Measurements from ENCODE around the gene AGT. TPM values are rescaled to one million over a fixed set of nuclear protein-coding genes. Genes with fewer than 3 reads are reported as not detected.
A peak's percentile ranks its signal among the peaks of the same experiment; 100 is the strongest.

The AGT gene
- total and polyA plus RNA-seq, 8 donors = 1.1 to 23.4 (median 8.6) TPM

DNA sequence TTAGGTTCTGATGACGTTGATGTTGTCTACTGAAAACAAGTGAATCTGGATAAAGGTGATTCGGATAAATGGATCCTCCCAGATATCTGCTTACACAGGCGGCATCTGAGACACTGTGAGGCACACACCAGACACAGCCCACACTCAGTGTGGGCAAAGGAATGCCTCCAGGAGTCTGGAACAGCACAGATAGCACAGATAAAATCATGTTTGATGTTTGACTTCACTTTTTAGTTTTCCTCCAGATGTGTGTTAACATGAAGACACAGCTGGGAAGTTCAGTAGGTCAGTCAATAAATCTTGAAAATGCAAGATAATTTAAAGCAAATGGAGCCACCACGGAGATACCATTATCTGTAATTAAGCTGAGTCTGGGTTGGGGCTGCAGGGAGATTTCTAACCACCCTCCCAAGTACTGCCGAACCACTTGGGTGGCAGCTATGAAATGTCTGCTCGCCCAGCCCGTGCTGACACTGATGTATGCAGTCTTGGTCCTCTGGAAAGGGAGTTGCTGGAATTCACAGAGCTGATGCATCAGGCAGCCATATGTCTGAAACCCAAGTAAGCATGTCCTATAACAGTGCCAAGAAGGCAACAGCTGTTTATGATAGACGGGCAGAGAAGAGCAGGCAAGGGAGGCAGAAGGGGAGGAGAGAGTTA lies 44.9 kb upstream of the AGT start:
- 69% methylated on average over 8 of the region's 8 CpGs for WGBS, 2 donors
- no peak overlapping the region for H3K27ac ChIP-seq
- no peaks in the 10 kb centered on the region for H3K4me1 ChIP-seq
- H3K4me3 ChIP-seq = no peak overlapping the region
- ATAC-seq = no peak
- H3K27me3 ChIP-seq = no peaks in the 10 kb centered on the region
- no peak for DNase-seq
- H3K36me3 ChIP-seq = no peaks in the 10 kb centered on the region
- intact Hi-C loops (cut with DNase I) = no loop called here
- no peaks in the 10 kb centered on the region for H3K9me3 ChIP-seq
- no peak for FAIRE-seq
- TF ChIP-seq, protein P1, sequence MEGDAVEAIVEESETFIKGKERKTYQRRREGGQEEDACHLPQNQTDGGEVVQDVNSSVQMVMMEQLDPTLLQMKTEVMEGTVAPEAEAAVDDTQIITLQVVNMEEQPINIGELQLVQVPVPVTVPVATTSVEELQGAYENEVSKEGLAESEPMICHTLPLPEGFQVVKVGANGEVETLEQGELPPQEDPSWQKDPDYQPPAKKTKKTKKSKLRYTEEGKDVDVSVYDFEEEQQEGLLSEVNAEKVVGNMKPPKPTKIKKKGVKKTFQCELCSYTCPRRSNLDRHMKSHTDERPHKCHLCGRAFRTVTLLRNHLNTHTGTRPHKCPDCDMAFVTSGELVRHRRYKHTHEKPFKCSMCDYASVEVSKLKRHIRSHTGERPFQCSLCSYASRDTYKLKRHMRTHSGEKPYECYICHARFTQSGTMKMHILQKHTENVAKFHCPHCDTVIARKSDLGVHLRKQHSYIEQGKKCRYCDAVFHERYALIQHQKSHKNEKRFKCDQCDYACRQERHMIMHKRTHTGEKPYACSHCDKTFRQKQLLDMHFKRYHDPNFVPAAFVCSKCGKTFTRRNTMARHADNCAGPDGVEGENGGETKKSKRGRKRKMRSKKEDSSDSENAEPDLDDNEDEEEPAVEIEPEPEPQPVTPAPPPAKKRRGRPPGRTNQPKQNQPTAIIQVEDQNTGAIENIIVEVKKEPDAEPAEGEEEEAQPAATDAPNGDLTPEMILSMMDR (IDR thresholded peaks at IDR 0.05) = no peak

DNA sequence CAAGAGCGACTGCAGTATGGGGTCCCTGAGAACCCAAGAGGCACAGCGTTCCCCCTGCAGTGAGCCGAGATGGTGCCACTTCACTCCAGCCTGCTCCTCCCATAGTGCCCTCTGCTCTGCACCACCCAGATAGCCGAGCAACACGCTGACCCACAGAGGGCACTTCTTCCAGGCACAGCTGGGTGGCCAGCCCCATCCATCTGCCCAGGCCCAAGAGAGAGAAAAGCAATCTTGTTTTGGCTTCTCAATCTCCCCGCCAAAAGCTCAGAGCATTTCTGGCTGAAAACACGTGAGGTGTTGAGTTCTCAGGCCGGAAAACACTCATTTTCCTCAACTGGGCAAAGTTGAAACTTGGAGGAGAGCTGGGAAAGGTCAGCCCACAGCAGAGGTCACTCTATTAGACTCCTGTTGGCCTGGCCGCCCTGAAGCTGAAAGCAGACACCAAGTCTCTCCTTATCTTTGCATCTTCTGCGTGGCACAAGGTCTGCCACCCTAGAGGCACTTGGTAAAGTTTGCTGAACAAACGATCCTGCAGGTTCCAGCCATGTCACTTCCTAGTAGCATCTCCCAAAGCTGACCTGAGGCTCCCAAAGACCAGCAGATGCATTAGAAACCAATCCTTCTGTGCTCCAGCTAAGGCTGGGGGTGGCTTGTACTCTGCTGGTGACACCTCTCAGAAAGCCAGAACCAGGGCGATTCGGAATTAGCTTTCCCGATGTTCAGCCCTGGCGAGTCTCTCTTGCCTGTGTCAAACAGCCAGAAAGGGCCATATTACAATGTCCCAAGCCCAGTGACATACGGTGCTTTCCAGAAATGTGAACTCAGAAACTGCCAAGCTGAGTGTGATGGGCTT lies 44.2 kb upstream of the AGT start:
- H3K27me3 ChIP-seq = no peaks in the 10 kb centered on the region
- intact Hi-C loops (cut with DNase I) = no loop called here
- no peaks in the 10 kb centered on the region for H3K36me3 ChIP-seq
- ATAC-seq (no peak), DNase-seq (no peak), FAIRE-seq (no peak)
- no peaks in the 10 kb centered on the region for H3K9me3 ChIP-seq
- H3K27ac ChIP-seq = no peak overlapping the region
- no peaks in the 10 kb centered on the region for H3K4me1 ChIP-seq
- TF ChIP-seq, protein P1 (IDR thresholded peaks at IDR 0.05) = no peak
- no peak overlapping the region for H3K4me3 ChIP-seq
- WGBS, 2 donors = 87 to 90% methylated on average over 16 of the region's 16 CpGs

DNA sequence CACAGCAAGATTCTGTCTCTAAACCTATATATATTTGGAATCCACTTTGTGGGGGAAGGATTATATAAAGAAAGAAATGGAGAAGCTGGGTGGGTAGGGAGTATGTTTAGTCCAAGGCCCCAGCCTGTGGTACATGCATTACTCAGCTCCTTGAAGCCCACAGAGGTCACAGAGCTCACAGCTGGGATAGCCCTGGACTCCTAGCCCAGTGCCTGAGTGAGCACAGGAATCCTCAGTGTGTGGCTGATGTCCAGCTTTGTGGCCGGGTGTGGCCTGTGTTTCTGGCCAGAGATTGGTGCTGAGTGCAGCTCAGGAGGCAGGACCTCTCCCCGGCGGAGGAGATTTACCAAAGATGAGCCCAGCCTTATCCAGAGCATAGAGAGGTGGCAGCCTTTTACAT lies 40.9 kb upstream of the AGT start:
- Histone ChIP-seq H3K36me3 (no peaks in the 10 kb centered on the region), H3K27ac (no peak overlapping the region), H3K27me3 (no peaks in the 10 kb centered on the region), H3K4me3 (no peak overlapping the region), H3K4me1 (peaks cover 0 to 5% (median 3%) of the 10 kb centered on the region in 3 donors), H3K9me3 (no peaks in the 10 kb centered on the region)
- intact Hi-C loops (cut with DNase I) = no loop called here
- WGBS, 2 donors = 77 to 78% methylated on average over 3 of the region's 3 CpGs
- peak in 2 of 4 donors; percentile 14 to 28 for ATAC-seq
- TF ChIP-seq, protein P1 (IDR thresholded peaks at IDR 0.05) = no peak
- FAIRE-seq = no peak
- DNase-seq = no peak

DNA sequence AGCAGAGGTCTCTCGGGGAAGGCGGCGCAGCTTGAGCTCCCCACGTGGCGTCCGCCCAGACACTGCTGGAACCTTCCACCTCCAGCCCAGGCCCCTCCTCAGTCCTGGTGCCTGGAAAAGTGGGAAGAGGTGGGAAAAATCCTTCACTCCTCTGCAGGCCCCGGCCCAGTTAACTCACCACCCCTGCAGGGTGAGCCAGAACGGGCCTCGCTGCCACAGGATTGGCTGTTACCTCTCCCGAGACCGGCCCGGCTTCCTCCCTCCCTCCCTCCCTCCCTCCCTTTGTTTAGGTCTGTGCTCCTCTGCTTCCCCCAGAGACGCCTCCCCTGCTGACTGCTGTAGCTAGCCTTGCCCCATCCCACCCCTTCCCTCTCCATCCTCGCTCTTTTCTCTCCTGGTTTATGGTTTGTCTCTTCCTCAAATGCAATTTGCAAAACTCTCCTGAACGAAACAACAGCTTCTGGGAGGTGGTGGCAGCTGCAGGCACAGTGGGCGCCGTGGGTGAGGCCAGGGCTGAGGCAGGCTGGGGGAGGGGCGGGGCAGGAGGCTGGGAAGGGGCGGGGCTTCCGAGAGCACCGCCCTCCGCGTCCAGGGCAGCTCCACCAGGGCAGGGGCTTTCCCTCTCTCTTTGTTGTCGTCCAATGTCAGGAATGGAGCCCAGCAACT lies 39.8 kb upstream of the AGT start:
- H3K27ac ChIP-seq = peak overlapping the region in 1 of 4 donors; percentile 47
- no peaks in the 10 kb centered on the region for H3K9me3 ChIP-seq
- DNase-seq (peak in 2 of 6 donors; percentile 36 to 73), ATAC-seq (peak in 3 of 4 donors; percentile 69 to 84 (median 77)), FAIRE-seq (no peak)
- WGBS, 2 donors = 58 to 71% methylated on average over 24 of the region's 24 CpGs
- no peaks in the 10 kb centered on the region for H3K36me3 ChIP-seq
- TF ChIP-seq, protein P1 (IDR thresholded peaks at IDR 0.05) = no peak
- intact Hi-C loops (cut with DNase I) = no loop called here
- peaks cover 0 to 5% (median 3%) of the 10 kb centered on the region in 3 donors for H3K4me1 ChIP-seq
- no peak overlapping the region for H3K4me3 ChIP-seq
- no peaks in the 10 kb centered on the region for H3K27me3 ChIP-seq

All from pancreas (tissue), 10 donors.